SH-SY5Y (cell line): Measurements from ENCODE around the gene DENND4C.

ENCODE experiments used
- GATA2 ChIP-seq: IDR thresholded peaks from 2 replicates; pipeline ENCODE4 v1.6.1; 2011; ENCODE audit warnings: mild to moderate bottlenecking, low read depth, low read length
- GATA3 ChIP-seq: IDR thresholded peaks from 2 replicates; pipeline ENCODE4 v1.6.1; 2011; ENCODE audit warnings: low read depth, mild to moderate bottlenecking, low read length, moderate library complexity

- TF ChIP-seq GATA2: no peak
- TF ChIP-seq GATA3: no peak
Observed at GRCh38 chr9:19203058-19203457, 27.4 kb upstream of the DENND4C start.
